ENCODE results near the gene IFI30.
"Not testable (repeated sequence)": the region's sequence is repeated elsewhere in the genome, so short reads cannot be mapped to it uniquely, and the experiment has no call there.

The IFI30 gene

GRCh38 chr19:18203863-18204393, 30.3 kb downstream of the IFI30 start, which contains the start of gene RAB3A:
Gene RAB3A, minus strand, starts transcription at chr19:18204042. Its CDS starts 1,302 bp downstream, at chr19:18202740.
- peak; percentile 100 for DNase-seq

GRCh38 chr19:18204394-18205199, 31.0 kb downstream of the IFI30 start:
- DNase-seq, result no peak

GRCh38 chr19:18205200-18205892, 31.7 kb downstream of the IFI30 start:
- peak; percentile 46 for DNase-seq

- DNase-seq, result no peak
Measured at GRCh38 chr19:18206018-18206417, 32.4 kb downstream of the IFI30 start.

- peak; percentile 54 for DNase-seq
Measured at GRCh38 chr19:18208098-18208951, 34.7 kb downstream of the IFI30 start.

- not testable (repeated sequence) for DNase-seq
Measured at GRCh38 chr19:18209912-18210311, 36.3 kb downstream of the IFI30 start.

GRCh38 chr19:18211683-18212082, 38.1 kb downstream of the IFI30 start:
- DNase-seq, result no peak

- DNase-seq, result no peak
Measured at GRCh38 chr19:18214779-18215433, 41.3 kb downstream of the IFI30 start.

- no peak for DNase-seq
Measured at GRCh38 chr19:18216789-18217188, 43.2 kb downstream of the IFI30 start.

- no peak for DNase-seq
Measured at GRCh38 chr19:18218159-18218558, 44.5 kb downstream of the IFI30 start.

- no peak for DNase-seq
Measured at GRCh38 chr19:18218600-18218999, 45.0 kb downstream of the IFI30 start.

GRCh38 chr19:18219911-18220631, 46.5 kb downstream of the IFI30 start:
- no peak for DNase-seq

GRCh38 chr19:18220632-18221275, 47.1 kb downstream of the IFI30 start:
- no peak for DNase-seq

- no peak for DNase-seq
Measured at GRCh38 chr19:18221815-18222725, 48.5 kb downstream of the IFI30 start.

GRCh38 chr19:18223860-18224524, 50.4 kb downstream of the IFI30 start:
- DNase-seq, result peak; percentile 48

GRCh38 chr19:18224525-18225354, 51.1 kb downstream of the IFI30 start:
- DNase-seq, result peak; percentile 97

GRCh38 chr19:18225355-18225701, 51.7 kb downstream of the IFI30 start:
- DNase-seq, result no peak

GRCh38 chr19:18225702-18226468, 52.3 kb downstream of the IFI30 start, which contains the start of gene PDE4C:
Gene PDE4C, minus strand, starts transcription at chr19:18226438. Its CDS starts 23 bp downstream, at chr19:18226415.
- no peak for DNase-seq
